Fibroblast of villous mesenchyme (primary cell): Measurements from ENCODE around the gene FBXL2. TPM values are rescaled to one million over a fixed set of nuclear protein-coding genes. Genes with fewer than 3 reads are reported as not detected.
A peak's percentile ranks its signal among the peaks of the same experiment; 100 is the strongest.

Experiments used
- DNase-seq: peaks from one replicate; pipeline ENCODE4 v3.0.0-alpha.2; 2010; ENCODE audit warnings: low read depth
- H3K4me3 ChIP-seq: 2 replicates; pipeline ENCODE4 v1.5.1; 2011; ENCODE audit warnings: low read depth, mild to moderate bottlenecking, low read length
- total RNA-seq: library from RNA; depleted of rRNA; stranded (reverse); fragments of >200 nt; gene quantifications from 2 replicates; pipeline ENCODE4 v1.2.3, GENCODE V29; 2012
- TF ChIP-seq, protein P1 (sequence below): IDR thresholded peaks from 2 replicates; pipeline ENCODE4 v1.5.1; 2012; ENCODE audit warnings: low read depth, mild to moderate bottlenecking, low read length; ENCODE audit not compliant: insufficient read depth

The FBXL2 gene
- total RNA-seq, 1 donor: 16.8 TPM

DNA sequence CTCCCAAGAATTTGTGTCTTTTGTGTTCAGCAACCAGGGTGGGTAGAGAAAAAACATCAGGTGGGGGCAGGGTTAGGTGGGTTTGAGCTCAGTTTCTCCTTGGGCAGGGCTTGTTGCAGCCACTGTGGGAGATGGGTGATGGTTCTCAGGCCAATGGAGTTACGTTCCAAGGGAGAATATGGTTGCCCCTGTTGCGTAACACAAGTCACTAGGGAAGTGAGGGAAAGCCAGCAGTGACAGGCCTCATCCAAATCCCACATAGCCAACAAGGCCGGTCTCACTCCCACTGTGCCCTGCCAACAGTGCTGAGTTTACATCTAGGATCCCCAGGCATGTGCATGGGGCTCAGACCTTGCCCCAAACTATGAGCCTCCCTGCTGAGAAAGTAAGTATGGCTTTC is 7.9 kb upstream of the FBXL2 start:
- TF ChIP-seq, protein P1, sequence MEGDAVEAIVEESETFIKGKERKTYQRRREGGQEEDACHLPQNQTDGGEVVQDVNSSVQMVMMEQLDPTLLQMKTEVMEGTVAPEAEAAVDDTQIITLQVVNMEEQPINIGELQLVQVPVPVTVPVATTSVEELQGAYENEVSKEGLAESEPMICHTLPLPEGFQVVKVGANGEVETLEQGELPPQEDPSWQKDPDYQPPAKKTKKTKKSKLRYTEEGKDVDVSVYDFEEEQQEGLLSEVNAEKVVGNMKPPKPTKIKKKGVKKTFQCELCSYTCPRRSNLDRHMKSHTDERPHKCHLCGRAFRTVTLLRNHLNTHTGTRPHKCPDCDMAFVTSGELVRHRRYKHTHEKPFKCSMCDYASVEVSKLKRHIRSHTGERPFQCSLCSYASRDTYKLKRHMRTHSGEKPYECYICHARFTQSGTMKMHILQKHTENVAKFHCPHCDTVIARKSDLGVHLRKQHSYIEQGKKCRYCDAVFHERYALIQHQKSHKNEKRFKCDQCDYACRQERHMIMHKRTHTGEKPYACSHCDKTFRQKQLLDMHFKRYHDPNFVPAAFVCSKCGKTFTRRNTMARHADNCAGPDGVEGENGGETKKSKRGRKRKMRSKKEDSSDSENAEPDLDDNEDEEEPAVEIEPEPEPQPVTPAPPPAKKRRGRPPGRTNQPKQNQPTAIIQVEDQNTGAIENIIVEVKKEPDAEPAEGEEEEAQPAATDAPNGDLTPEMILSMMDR: no peak
- H3K4me3 ChIP-seq: no peak overlapping the region
- DNase-seq: no peak

DNA sequence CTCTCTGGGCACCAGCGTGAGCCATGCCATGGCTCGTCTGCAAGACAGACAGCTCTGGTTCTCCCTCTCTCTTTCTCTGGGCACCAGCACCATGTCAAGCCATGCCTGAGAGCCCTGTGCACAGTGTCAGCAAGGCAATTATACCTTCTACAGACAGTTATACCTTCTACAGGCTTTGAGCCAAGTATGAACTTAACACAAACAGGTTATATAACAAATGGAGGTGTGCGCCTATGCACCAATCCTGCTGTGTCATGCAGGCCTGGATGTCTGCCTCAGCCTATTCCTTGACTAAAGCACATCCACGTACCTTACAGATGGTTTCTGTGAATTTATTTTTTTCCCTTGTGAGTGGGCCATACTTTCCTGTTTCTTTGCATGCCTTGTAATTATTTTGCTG is 5.9 kb upstream of the FBXL2 start:
- no peak overlapping the region for H3K4me3 ChIP-seq
- DNase-seq: no peak
- TF ChIP-seq, protein P1: no peak

DNA sequence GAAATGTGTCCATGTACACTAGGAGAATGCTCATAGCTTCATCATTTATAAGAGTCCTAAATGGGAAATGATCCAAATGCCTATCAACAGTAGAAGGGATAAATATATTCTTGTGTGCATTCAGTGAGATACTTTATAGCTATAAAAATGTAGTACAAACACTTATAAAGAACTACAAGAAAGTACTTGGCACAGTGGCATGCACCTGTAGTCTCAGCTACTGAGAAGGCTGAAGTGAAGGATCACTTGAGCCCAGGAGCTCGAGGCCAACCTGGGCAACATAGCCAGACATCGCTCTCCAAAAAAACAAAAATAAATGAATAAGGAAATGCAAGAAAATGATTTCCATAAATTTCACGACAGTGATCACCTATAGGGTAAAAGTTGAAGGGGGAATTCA is 3.6 kb upstream of the FBXL2 start:
- H3K4me3 ChIP-seq: no peak overlapping the region
- TF ChIP-seq, protein P1: no peak
- no peak for DNase-seq

DNA sequence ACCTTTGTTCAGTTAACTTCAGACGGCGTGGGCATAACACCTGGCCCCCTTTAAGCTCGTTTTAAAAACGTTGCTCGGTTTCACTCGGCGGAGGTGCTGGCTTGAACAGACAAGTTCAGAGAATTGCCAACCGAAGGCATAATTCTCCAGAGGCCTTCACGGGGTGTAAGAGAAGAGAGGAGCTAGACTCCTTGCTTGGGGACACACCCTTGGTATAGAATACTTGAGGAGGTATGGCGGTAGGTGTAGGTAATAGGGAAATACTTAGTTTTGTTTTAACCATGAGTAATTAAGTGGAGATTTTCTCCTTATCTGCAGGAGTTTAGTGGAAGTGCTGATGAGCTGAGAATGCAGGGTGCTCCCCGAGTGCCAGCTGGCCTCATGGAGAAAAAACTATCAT is 921 bp downstream of the FBXL2 start:
- peak overlapping the region; percentile 75 for H3K4me3 ChIP-seq
- DNase-seq: peak; percentile 6
- TF ChIP-seq, protein P1: no peak

DNA sequence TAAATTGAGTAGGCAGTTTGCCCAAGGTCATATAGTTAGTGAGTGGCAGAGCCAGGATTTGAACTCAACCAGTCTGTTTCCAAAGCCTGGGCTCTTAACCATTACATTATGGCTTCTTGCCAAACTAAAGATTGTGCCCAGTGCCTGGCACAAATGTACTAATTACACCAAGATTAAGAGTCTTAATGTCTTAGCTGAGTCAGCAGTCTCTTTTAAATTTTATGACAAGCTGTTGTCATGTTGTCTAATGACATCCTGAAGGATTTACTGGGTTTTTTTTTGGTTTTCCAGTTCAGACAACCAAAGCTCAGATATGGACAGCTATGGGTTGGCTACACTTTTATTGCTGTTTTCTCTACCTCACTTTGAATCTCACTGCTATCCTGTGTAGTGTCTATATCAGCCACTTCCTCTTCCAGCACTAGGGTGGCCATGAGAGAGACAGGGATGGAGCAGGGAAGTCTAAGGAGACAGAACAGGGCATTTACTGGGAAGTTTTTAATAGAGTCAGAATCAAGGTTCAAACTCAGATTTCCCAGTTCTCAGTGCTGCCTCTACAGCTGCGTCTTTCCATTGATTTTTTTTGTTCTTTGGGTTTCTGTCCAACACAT is 10.5 kb downstream of the FBXL2 start:
- TF ChIP-seq, protein P1: no peak
- no peak overlapping the region for H3K4me3 ChIP-seq

DNA sequence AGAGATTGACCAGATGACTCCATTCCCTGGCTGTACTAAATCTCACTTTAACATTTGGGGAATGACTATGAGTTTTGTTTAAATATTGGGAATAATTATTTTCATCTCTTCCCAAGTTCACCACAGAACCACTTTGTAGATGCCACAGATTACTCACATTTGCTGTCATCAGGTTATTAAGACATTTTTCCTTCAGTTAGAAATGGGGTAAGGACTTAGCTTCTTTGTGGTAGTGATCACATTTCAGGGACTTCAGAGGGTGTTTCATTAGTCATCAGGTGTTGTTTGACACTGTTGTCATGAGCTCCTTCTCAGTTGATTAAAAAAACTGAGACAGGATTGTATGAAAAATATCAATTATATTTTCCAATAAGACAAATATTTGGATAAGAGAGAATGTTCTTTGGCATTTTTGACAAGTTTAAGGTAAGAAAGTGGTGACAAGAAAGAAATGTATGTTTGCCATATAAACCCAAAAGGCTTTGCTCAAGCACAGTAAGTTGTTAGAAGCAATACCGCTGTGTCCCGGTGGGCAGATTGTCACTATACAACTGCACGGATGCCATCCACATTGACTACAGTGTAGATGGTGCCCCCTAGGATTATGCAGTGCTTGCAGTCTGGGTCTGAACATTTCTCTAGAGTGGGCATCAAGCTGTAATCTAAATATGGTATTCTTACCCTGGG is 22.3 kb downstream of the FBXL2 start:
- H3K4me3 ChIP-seq: no peak overlapping the region
- DNase-seq: peak; percentile 29
- TF ChIP-seq, protein P1: no peak

More for the DNA sequence above, 10.5 kb downstream of the FBXL2 start:
- no peak for DNase-seq
